HG03432 (cell line): ENCODE results near the gene NEB.

Source experiments
- ATAC-seq: cut with Tn5 transposase; IDR thresholded peaks from one replicate; pipeline ENCODE4 v1.9.1; 2021; ENCODE audit warnings: mild to moderate bottlenecking, moderate library complexity; ENCODE audit not compliant: unreplicated experiment

The NEB gene

GRCh38 chr2:151498178-151498577 is 236.1 kb downstream of the NEB start:
- no peak for ATAC-seq

GRCh38 chr2:151491496-151491895 is 242.8 kb downstream of the NEB start:
- ATAC-seq, result no peak

- ATAC-seq, result no peak
Observed at GRCh38 chr2:151490276-151490675, 244.0 kb downstream of the NEB start.

GRCh38 chr2:151486053-151486452 is 248.2 kb downstream of the NEB start:
- no peak for ATAC-seq

- ATAC-seq, result no peak
Observed at GRCh38 chr2:151484100-151484499, 250.2 kb downstream of the NEB start.

- ATAC-seq, result no peak
Observed at GRCh38 chr2:151483546-151483945, 250.7 kb downstream of the NEB start.

GRCh38 chr2:151482171-151482725 is 252.0 kb downstream of the NEB start:
- no peak for ATAC-seq

- ATAC-seq, result no peak
Observed at GRCh38 chr2:151481744-151482143, 252.5 kb downstream of the NEB start.

- ATAC-seq, result no peak
Observed at GRCh38 chr2:151478011-151478410, 256.3 kb downstream of the NEB start.

- ATAC-seq, result no peak
Observed at GRCh38 chr2:151476287-151476686, 258.0 kb downstream of the NEB start.

GRCh38 chr2:151475071-151475470 is 259.2 kb downstream of the NEB start:
- ATAC-seq, result no peak

GRCh38 chr2:151472966-151473365 is 261.3 kb downstream of the NEB start:
- ATAC-seq, result no peak

- no peak for ATAC-seq
Observed at GRCh38 chr2:151470556-151470955, 263.7 kb downstream of the NEB start.

GRCh38 chr2:151465771-151466170 is 268.5 kb downstream of the NEB start:
- ATAC-seq, result no peak

- ATAC-seq, result no peak
Observed at GRCh38 chr2:151459358-151459757, 274.9 kb downstream of the NEB start.

- no peak for ATAC-seq
Observed at GRCh38 chr2:151439127-151439526, 295.1 kb downstream of the NEB start.

- no peak for ATAC-seq
Observed at GRCh38 chr2:151438506-151438905, 295.8 kb downstream of the NEB start.

GRCh38 chr2:151437630-151438029 is 296.6 kb downstream of the NEB start:
- no peak for ATAC-seq
